Thoracic aorta (tissue), 2 donors: ENCODE measurements around the gene SUN2. TPM values are rescaled to one million over a fixed set of nuclear protein-coding genes. Genes with fewer than 3 reads are reported as not detected.

ENCODE experiments used
- ATAC-seq: fragments of 150-250 bp; one replicate; pipeline ENCODE4 v1.8.0; 2017; ENCODE audit warnings: low read depth; ENCODE audit not compliant: insufficient number of reproducible peaks, low FRiP score
- DNase-seq: peaks from one replicate; pipeline ENCODE4 v3.0.0-alpha.2; 2020; ENCODE audit warnings: low spot score
- H3K27ac ChIP-seq, 2 donors: fragments of 200-600 bp; sonication (generic); 1 replicate in 1 of 2; 2 replicates in 1 of 2; pipeline ENCODE4 v1.5.1; 2016; ENCODE audit warnings: mild to moderate bottlenecking in 2 of 2, moderate library complexity in 2 of 2
- H3K27me3 ChIP-seq: fragments of 200-600 bp; sonication (generic); replicated peaks from 2 replicates; pipeline ENCODE4 v1.6.0; 2016; ENCODE audit warnings: mild to moderate bottlenecking; ENCODE audit not compliant: insufficient read depth
- H3K36me3 ChIP-seq: fragments of 200-600 bp; sonication (generic); one replicate; pipeline ENCODE4 v1.5.1; 2016
- H3K4me1 ChIP-seq, 2 donors: fragments of 200-600 bp; sonication (generic); 1 replicate in 1 of 2; 2 replicates in 1 of 2; pipeline versions ENCODE4 v1.5.1 to v1.6.0; 2016; ENCODE audit warnings: low read depth in 2 of 2, mild to moderate bottlenecking in 1 of 2; ENCODE audit not compliant: control insufficient read depth in 1 of 2
- H3K4me3 ChIP-seq: fragments of 200-600 bp; sonication (generic); 2 replicates; pipeline ENCODE4 v1.5.1; 2016; ENCODE audit warnings: mild to moderate bottlenecking
- H3K9me3 ChIP-seq: fragments of 200-600 bp; sonication (generic); 2 replicates; pipeline ENCODE4 v1.5.1; 2016
- CTCF ChIP-seq: fragments of 200-600 bp; sonication (generic); IDR thresholded peaks from one replicate; pipeline ENCODE4 v1.5.1; 2019; ENCODE audit warnings: antibody characterized with exemption
- total RNA-seq, 2 donors: library from RNA; depleted of rRNA; stranded (reverse); fragments of >200 nt; gene quantifications; one replicate each; pipeline versions ENCODE4 v1.1.0 to v1.2.3, GENCODE V29; 2016

The SUN2 gene
- total RNA-seq, 2 donors from 2014 or later, result 1,125 to 1,215 TPM

- no peak overlapping the region for H3K4me3 ChIP-seq
- H3K36me3 ChIP-seq, result peaks cover 90% of the 10 kb centered on the region
- peaks cover 0 to 2% of the 10 kb centered on the region in 2 donors for H3K4me1 ChIP-seq
- ATAC-seq (no peak), DNase-seq (no peak)
- no peaks in the 10 kb centered on the region for H3K9me3 ChIP-seq
- TF ChIP-seq CTCF, result no peak
- H3K27me3 ChIP-seq, result no peaks in the 10 kb centered on the region
- H3K27ac ChIP-seq, result no peak overlapping the region
Observed at GRCh38 chr22:38745676-38746460, 9.9 kb downstream of the SUN2 start.

- TF ChIP-seq CTCF, result no peak
- peaks cover 90% of the 10 kb centered on the region for H3K36me3 ChIP-seq
- ATAC-seq (no peak), DNase-seq (no peak)
- H3K27me3 ChIP-seq, result no peaks in the 10 kb centered on the region
- no peaks in the 10 kb centered on the region for H3K9me3 ChIP-seq
- H3K27ac ChIP-seq, result no peak overlapping the region
- no peak overlapping the region for H3K4me3 ChIP-seq
- H3K4me1 ChIP-seq, result no peaks in the 10 kb centered on the region
Observed at GRCh38 chr22:38744981-38745380, 10.8 kb downstream of the SUN2 start.

GRCh38 chr22:38742176-38742942 lies 13.4 kb downstream of the SUN2 start:
- H3K4me3 ChIP-seq, result no peak overlapping the region
- H3K9me3 ChIP-seq, result no peaks in the 10 kb centered on the region
- no peak for ATAC-seq
- H3K27ac ChIP-seq, result peak overlapping the region in 1 of 2 donors; percentile 24
- no peak for TF ChIP-seq CTCF
- no peak for DNase-seq
- no peaks in the 10 kb centered on the region for H3K4me1 ChIP-seq
- H3K36me3 ChIP-seq, result peaks cover 90% of the 10 kb centered on the region
- H3K27me3 ChIP-seq, result no peaks in the 10 kb centered on the region

GRCh38 chr22:38741576-38741975 lies 14.2 kb downstream of the SUN2 start:
- H3K27ac ChIP-seq, result peak overlapping the region in 1 of 2 donors; percentile 22
- H3K4me1 ChIP-seq, result no peaks in the 10 kb centered on the region
- no peaks in the 10 kb centered on the region for H3K27me3 ChIP-seq
- TF ChIP-seq CTCF, result no peak
- H3K36me3 ChIP-seq, result peaks cover 93% of the 10 kb centered on the region
- H3K9me3 ChIP-seq, result no peaks in the 10 kb centered on the region
- ATAC-seq (no peak), DNase-seq (no peak)
- no peak overlapping the region for H3K4me3 ChIP-seq

- Histone ChIP-seq H3K4me3 (no peak overlapping the region), H3K36me3 (peaks cover 94% of the 10 kb centered on the region), H3K27ac (peak overlapping the region in 1 of 2 donors; percentile 22), H3K9me3 (no peaks in the 10 kb centered on the region), H3K27me3 (no peaks in the 10 kb centered on the region), H3K4me1 (no peaks in the 10 kb centered on the region)
- DNase-seq (no peak), ATAC-seq (no peak)
- no peak for TF ChIP-seq CTCF
Observed at GRCh38 chr22:38741166-38741565, 14.6 kb downstream of the SUN2 start.
